Measurements from ENCODE around the gene SLC23A2.
"Not testable (repeated sequence)": the region's sequence is repeated elsewhere in the genome, so short reads cannot be mapped to it uniquely, and the experiment has no call there.

The SLC23A2 gene

DNA sequence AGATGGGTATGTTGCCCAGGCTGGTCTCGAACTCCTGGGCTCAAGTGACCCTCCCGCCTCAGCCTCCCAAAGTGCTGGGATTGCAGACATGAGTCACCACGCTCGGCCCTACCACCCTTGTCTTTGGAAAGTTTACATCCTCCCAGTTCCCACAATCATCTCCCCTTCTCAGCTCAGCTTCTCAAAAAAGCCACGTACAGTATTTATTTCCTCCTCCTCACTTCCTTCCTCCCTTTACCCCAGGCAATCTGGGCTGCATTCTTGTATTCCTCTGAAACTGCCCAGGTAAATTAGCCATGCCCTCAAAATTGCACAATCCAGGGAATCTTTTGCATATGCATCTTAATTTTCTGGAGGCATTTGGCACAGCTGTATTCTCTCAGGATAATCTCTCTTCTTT, 7.4 kb upstream of the SLC23A2 start:
- DNase-seq (ENCODE audit: low read depth in 3 of 3, low spot score in 1 of 3): no peak

DNA sequence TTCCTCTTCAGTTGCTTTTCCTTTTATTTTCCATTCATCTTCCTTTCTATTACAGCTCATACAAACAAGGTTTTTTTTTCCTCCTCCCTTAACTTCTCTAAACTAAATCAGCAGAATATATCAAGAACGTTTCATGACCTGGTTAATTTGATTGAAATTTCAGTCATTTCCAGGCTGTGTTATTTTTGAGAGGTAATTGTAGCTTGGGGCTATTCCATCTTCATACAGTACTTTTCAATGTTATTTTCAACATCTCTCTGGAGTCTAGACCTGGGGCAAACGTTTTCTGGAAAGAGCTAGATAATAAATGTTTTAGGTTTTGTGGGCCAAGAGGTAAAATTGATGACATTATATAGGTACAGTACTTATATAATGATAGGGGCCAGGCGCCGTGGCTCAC, 4.0 kb upstream of the SLC23A2 start:
- no peak for DNase-seq (ENCODE audit: low read depth in 3 of 3, low spot score in 1 of 3)

DNA sequence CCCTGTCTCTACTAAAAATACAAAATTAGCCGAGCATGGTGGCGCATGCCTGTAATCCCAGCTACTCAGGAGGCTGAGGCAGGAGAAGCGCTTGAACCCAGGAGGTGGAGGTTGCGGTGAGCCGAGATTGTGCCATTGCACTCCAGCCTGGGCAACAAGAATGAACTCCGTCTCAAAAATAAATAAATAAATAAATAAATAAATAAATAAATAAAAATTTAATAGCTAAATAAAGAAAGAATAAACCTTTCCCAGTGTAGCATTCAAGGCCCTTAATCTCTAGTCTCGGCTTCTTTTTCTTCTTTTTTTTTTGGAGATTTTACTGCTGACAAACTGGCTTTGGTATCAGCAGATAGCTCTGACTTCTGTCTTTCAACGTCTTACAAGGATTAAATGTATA, 3.5 kb upstream of the SLC23A2 start:
- DNase-seq (ENCODE audit: low read depth in 3 of 3, low spot score in 1 of 3): not testable (repeated sequence)

DNA sequence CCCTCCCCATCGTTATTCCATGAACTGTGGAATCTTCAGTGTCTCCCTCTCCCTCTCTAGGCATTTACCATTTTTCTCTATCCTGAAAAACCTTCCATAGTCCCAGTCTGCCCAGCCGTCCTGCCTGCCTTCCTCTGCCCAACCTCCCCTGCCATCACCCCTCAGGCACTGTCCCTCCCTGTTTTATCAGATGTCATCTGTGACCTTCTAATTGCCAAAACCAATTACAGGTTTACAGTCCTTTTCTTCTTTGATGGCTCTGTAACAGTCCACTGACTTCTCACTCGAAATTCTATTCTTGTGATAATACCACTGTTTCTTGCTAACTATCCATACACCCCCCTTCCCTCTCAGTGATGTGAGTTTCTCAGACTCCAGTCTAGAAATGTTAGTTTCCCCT, 2.3 kb upstream of the SLC23A2 start:
- no peak for DNase-seq (ENCODE audit: low read depth in 3 of 3, low spot score in 1 of 3)

DNA sequence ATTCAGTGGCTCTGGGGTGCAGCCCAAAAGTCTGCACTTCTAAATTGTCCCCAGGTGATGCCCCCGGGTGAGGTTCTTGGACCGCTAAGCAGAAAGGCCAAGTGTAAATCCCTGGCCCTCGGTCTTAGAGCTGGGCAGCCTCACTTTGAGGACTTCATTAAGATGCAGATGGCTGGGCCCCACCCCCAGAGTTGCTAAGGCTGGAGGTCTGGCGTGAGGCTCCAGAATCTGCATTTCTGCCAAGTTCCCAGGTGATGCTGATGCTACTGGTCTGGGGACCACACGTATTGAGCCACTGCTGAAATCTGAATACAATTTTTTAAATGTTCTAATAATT, 735 bp upstream of the SLC23A2 start:
- DNase-seq (ENCODE audit: low read depth in 3 of 3, low spot score in 1 of 3): no peak

DNA sequence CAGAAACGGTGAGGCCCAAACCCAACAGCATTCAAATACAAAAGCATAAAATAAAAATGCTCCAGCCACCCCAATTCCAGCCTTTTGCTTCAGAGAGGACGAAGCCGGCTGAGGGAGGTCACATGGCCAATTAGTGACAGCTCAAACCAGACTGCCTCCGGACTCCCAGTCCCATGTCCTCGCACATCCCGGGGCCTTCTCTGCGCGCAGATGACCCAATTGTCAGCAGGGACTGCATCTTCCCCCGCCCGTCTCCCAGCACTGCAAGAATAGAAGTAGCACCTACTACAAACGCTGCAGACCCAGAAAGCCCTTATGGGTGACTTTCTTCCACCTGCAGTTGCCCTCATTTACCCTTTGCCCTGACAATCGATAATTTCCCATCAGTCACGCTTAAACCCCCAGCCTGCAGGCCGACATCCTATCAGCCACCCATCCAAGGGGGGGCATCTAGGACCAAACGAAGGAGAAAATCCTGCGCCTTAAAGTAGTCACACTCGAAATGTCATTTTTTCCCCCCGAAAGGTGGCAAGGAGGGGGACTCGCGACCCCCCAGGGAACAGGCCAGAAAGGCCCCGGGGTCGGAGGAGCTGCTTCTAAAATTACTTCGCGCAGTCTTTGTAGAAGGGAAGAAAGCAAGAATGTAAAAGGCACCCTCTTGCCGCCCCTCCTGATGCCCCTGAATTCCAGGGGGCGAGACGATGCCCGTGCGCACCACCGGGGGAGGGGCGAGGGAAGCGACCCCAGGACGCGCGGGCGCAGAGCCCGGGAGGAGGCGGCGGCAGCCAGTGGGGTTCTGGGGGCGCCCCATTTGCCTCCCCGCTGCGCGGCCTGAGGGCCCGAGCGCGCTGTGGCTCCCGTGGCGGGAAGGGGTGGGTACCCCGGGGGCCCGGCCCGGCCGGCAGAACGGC, 792 bp downstream of the SLC23A2 start:
- DNase-seq (ENCODE audit: low read depth in 3 of 3, low spot score in 1 of 3): peak in 1 of 3 donors; percentile 8

DNA sequence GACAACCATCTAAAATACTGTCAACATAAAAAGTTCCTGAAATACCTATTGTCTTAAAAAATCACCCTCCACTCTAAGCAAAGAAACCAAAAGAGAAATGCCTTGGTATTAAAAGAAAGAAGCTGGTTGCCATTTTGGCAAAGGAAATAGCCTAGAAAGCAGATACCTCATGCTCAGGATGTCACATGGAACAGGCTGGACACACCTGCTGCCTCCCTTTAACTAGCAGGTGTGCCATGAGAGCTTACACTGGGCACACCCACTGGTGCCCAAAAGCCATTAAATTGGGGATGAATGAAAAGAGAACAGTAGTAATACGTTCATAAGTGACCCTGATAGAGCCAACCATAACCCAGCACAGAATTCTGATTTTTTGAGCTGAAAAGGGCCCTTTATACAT, 1.5 kb downstream of the SLC23A2 start:
- DNase-seq (ENCODE audit: low read depth in 3 of 3, low spot score in 1 of 3): no peak

DNA sequence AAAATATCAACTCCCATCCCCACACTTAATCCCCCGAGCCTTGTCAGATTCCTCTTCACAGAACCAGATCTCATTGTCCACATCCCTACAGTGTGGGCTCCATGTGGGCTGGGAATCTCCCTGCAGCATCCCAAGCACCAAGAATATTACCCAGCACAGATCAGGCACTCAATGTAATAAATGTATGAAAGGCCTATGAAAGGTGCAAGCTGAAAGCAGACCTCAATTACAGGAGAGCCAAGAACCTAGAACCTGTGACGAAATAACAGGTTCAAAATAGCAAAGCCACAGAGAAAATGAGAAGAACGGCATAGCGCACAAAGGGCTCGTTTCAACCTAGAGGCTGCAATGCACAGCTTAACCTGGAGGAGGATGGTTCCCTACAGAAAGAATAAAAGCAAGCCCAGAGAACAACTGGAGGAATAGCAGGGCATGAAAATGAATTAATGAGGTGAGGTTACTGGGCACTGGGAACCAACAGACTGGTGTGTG, 3.1 kb downstream of the SLC23A2 start:
- no peak for DNase-seq (ENCODE audit: low read depth in 3 of 3, low spot score in 1 of 3)

DNA sequence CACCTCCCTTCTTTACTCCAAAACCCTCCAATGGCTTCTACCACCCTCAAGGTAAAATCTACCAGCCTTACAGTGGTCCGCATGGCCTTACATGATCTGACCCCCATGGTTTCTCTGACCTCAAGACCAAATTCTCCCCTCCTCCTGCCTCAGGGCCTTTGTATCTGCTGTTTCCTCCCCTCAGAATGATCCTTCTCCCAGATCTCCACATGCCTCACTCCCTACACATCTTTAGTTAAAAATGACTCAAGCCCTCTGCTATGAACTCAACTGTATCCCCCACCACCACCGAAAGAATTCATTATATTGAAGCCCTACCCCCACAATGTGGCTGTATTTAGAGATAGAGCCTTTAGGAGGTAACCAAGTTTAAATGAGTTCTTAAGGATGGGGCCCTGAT, 4.1 kb downstream of the SLC23A2 start:
- no peak for DNase-seq (ENCODE audit: low read depth in 3 of 3, low spot score in 1 of 3)

DNA sequence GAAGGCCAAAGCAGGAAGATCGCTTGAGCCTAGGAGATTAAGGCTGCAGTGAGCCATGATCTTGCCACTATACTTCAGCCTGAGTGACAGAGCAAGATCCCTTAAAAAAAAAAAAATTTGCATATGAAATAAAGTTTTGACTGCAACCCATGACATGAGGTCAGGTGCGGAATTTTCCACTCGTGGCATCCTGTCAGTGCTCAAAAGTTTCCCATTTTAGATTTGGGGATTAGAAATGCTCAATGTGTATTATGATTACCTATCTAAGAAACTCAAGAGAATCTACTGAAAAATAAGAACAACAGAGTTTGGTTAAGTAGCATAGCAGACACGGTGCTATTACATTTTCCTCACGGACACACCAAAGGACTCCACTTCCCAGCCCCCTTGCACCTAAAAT, 11.7 kb downstream of the SLC23A2 start:
- DNase-seq (ENCODE audit: low read depth in 3 of 3, low spot score in 1 of 3): no peak

DNA sequence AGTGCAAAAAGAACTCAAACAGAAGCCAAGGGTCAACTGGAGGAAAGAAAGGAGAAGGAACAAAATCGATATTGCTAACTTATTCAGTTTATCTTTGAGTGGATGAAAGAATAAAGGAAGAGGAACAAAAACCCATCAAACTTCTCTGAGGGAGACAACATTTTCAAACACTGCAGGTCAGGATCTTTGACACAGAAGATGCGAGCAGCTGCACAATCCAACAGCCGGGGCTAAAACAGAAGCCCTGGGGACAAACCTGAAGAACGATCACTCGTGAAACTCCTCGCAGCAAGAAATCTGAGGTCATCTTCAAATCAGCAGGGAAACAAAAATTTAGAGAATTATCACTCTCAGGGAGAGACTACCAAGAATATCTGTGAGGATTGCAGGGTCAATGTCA, 14.2 kb downstream of the SLC23A2 start:
- DNase-seq (ENCODE audit: low read depth in 3 of 3, low spot score in 1 of 3): no peak

DNA sequence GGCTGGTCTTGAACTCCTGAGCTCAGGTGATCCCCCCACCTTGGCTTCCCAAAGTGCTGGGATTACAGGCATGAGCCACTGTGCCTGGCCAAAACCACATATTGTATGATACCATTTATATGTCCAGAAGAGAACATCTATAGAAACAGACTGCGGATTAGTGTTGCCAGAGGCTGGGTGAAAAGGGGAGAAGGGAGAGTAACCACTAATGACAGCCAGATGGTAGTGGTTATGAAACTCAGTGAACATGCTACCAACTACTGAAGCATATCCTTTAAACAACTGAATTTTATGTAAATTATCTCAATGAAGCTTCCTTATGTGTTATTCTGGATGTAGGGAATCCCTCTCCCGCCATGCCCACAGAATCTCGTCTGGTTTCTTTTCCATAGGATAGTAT, 15.7 kb downstream of the SLC23A2 start:
- no peak for DNase-seq (ENCODE audit: low read depth in 3 of 3, low spot score in 1 of 3)

DNA sequence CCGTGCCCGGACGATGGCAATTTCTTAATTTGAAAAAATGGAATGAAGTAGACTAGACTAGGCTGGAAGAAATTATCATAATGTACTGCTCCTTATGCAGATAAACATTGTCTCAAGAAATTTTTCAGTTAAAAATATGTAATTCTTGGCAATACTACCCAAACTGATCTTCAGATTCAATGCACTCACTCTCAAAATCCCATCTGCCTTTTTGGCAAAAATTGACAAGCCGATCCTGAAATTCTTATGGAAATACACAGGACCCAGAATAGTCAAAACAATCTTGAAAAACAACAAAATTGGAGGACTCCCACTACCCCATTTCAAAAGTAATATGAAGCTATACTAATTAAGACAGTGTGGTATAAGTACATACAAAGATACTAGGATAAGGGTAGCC, 19.0 kb downstream of the SLC23A2 start:
- DNase-seq (ENCODE audit: low read depth in 3 of 3, low spot score in 1 of 3): no peak

DNA sequence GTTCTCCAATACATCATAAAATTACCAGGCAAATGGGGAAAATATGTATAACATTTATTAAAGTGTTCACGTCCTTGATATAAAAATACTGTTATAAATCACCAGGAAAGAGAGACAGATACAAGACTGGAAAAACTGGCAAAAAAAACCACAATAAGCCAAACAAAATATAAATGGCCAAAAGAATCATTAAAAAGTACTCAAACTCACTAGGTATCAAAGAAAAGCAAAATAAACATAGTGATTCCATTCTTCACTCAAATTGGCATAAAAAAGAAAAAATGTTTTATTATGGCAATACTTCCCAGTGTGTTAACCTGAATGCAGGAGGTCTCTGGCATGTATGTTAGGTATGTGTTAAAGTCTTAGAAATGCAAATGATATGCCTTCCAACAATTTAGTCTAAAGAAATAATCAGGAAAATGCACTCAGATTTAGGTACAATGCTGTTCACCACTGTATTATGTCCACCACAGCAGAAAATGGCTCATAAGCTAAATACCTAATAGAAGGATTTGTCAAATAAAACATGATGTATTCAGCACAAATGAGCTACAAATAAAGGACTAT, 21.4 kb downstream of the SLC23A2 start:
- DNase-seq (ENCODE audit: low read depth in 3 of 3, low spot score in 1 of 3): no peak

DNA sequence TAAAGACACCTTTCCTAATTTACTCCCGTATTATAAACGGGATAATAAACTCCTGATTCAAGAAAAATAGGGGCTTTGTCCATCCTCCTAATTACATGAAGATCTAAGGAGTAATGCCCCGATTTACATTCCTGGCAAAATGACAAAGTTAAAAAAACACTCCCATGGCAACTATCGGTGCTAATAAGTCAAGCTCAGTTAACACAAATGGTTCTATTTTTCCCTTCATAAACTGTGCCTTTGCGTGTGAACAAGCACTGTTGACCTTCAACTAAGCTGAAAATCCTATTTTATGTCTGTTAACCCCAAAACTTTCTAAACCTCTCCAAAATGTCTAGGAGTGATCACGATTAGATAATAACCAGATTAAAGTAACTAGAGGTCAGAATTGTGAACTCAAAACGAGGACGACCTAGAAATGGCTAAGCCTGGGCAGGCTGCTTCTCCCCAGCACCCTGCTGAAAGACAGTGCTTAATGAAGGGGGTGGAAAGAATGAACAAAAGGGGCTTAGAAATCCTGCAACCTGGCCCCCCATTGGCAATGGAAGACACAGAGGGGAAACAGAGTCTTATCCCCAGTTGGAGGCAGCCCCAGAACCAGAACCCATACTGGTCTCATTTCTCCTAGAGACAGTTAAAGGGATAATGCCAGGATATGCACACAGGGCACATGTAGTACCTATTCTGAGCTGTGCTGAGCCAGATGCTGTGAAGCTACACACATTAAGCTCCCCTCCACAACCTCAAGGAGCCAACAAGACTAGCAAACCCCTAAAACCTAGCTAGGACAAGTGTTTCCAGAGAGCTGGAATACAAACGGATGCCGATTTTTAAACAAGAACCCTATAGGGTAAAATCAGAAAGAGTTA, 23.0 kb downstream of the SLC23A2 start:
- DNase-seq (ENCODE audit: low read depth in 3 of 3, low spot score in 1 of 3): no peak

DNA sequence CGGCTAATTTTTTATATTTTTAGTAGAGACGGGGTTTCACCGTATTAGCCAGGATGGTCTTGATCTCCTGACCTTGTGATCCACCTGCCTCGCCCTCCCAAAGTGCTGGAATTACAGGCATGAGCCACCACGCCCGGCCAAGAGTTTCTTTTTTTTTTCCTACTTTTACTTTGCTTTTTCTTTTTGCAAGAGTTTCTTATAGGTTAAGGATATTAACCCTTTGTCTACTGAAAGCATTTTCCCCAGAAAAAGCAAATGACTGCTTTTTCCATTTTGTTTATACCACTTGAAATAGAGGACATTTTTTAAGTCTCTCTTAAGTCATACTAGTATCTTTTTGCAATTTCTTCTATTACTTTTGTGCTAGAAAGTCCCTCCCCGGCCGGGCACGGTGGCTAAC, 25.3 kb downstream of the SLC23A2 start:
- not testable (repeated sequence) for DNase-seq (ENCODE audit: low read depth in 3 of 3, low spot score in 1 of 3)

DNA sequence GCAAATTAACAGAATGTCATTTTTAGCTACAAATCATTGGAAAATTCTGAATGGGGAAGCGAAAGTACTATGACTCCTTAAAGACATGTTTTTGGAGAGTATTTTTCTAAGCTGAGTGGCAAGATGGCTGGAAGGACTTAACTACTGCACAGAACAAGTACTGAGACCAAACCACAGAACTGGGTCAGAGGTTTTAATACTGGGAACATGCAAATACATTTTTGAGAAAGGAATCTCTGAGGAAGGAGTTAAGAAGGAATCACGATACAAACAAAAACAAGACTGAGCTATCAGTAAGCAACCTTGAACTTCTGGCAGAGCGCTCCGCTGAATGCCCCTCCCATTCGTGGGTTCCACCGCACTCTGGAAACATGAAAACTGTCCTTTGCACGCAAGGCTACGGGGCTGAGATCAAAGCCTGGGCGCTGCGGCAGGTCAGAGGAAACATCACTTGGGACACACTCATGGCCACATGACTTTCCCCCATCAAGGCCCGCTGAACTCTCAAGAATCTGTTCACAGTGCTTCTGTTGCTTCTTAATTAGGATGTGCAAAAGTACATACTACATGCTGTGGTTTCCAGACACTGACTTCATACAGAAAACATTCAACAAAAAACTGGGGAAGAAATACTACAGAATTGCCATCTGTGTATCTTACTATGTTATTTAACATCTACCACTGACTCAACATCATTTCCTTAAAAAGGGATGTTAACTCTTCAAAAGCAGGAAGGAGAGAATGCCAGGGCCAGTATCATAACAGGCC, 27.8 kb downstream of the SLC23A2 start:
- DNase-seq (ENCODE audit: low read depth in 3 of 3, low spot score in 1 of 3): no peak

DNA sequence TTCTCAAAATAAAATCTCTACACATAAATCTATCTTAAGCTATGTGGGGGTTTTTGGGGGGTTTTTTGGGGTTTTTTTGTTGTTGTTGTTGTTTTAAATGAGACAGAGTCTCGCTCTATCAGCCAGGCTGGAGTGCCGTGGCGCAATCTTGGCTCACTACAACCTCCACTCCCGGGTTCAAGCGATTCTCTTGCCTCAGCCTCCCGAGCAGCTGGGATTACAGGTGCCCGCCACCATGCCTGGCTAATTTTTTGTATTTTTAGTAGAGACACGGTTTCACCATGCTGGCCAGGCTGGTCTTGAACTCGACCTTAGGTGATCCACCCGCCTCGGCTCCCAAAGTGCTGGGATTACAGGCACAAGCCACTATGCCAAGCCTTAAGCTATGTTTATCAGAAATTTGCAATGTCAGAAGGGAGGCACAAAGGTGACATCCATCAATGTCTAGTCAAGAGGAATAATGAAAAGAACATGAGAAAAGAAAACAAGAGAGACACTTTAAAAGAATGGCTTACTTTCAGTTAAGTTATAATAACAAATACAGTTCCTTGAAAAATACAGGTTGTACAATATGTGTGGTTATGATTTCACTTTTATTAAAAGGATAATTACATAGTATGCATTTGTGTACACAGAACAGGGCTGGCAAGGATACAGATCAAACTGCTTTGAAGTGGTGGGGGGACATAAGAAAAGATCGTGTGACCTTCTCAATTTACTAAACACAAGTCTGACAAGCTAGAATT, 28.6 kb downstream of the SLC23A2 start:
- DNase-seq (ENCODE audit: low read depth in 3 of 3, low spot score in 1 of 3): no peak

DNA sequence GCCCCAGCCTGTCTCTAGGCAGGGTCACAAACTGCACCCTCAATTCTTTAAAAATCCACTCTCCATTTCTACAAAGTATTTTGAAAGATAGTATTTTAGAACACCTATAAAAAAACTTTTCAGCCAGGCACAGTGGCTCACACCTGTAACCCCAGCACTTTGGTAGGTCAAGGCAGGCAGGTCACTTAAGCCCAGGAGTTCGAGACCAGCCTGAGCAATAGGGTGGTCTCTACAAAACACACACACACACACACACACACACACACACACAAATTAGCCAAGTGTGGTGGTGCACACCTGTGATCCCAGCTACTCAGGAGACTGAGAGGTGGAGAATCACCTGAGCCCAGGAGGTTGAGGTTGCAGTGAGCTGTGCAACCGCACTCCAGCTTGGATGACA, 30.2 kb downstream of the SLC23A2 start:
- no peak for DNase-seq (ENCODE audit: low read depth in 3 of 3, low spot score in 1 of 3)

DNA sequence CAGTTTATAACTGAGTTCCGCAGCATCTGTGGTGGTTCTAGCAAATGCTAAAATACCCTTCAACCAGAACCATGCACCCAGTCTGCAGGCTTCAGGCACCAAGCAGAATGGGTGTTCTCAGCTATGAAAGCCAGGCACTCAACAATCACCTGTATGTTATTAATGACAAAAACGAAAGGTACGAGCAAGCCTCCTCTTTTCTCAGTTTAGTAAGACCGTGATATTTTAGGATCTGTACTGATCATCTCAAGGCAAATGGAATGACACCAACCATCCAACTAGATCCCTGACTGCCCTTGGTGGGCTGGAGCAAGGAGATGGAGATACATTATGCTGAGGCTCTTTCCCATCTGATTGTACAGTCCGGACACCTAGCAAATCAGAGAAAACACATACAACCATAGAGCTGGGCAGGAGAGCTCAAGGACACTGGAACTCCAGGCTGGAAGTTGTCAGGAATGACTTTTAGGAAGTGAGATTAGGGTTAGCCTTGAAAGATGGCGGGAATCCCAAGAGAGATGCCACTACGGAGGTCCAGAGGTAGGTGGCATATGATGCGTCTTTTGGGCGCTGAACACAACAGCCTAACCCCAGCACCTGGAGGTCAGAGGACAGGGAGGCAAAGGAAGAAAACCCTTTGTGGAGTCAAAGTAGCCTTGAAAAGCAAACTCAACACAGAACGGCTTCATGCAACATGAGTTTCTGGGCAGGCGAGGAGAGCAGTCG, 33.4 kb downstream of the SLC23A2 start:
- DNase-seq (ENCODE audit: low read depth in 3 of 3, low spot score in 1 of 3): no peak
